BE2C (cell line): ENCODE results near the gene SEC16A.

ENCODE experiments used
- DNase-seq: peaks from one replicate; pipeline ENCODE4 v3.0.0-alpha.2; 2020
- H3K27me3 ChIP-seq: fragments of 250-450 bp; sonication (Bioruptor Pico); 2 replicates; pipeline ENCODE4 v1.5.1; 2020; ENCODE audit warnings: mild to moderate bottlenecking
- H3K36me3 ChIP-seq: fragments of 250-450 bp; sonication (Bioruptor Pico); 2 replicates; pipeline ENCODE4 v1.5.1; 2020; ENCODE audit warnings: mild to moderate bottlenecking
- H3K4me1 ChIP-seq: fragments of 250-450 bp; sonication (Bioruptor Pico); 2 replicates; pipeline ENCODE4 v1.5.1; 2020
- H3K4me3 ChIP-seq: 2 replicates; pipeline ENCODE4 v1.5.1; 2011; ENCODE audit warnings: low read depth, low read length
- H3K9me3 ChIP-seq: fragments of 250-450 bp; sonication (Bioruptor Pico); 2 replicates; pipeline ENCODE4 v1.5.1; 2020
- CTCF ChIP-seq: IDR thresholded peaks from 2 replicates; pipeline ENCODE4 v1.5.1; 2012; ENCODE audit warnings: mild to moderate bottlenecking, low read depth, low read length

Gene SEC16A

GRCh38 chr9:136404801-136405136 is 78.1 kb downstream of the SEC16A start:
- H3K36me3 ChIP-seq: peaks cover 66% of the 10 kb centered on the region

GRCh38 chr9:136403915-136404800 is 78.7 kb downstream of the SEC16A start:
- Histone ChIP-seq H3K9me3 (no peaks in the 10 kb centered on the region), H3K27me3 (no peaks in the 10 kb centered on the region), H3K36me3 (peaks cover 66% of the 10 kb centered on the region), H3K4me1 (peaks cover 5% of the 10 kb centered on the region), H3K4me3 (no peak overlapping the region)
- DNase-seq: no peak
- no peak for TF ChIP-seq CTCF

More at GRCh38 chr9:136404801-136405136, 78.1 kb downstream of the SEC16A start:
- Histone ChIP-seq H3K4me3 (no peak overlapping the region), H3K27me3 (no peaks in the 10 kb centered on the region), H3K4me1 (peaks cover 8% of the 10 kb centered on the region), H3K9me3 (no peaks in the 10 kb centered on the region)
- no peak for DNase-seq
- TF ChIP-seq CTCF: no peak

GRCh38 chr9:136403538-136403914 is 79.3 kb downstream of the SEC16A start:
- no peaks in the 10 kb centered on the region for H3K9me3 ChIP-seq
- TF ChIP-seq CTCF: no peak
- H3K4me3 ChIP-seq: no peak overlapping the region
- no peak for DNase-seq
- peaks cover 5% of the 10 kb centered on the region for H3K4me1 ChIP-seq
- H3K27me3 ChIP-seq: no peaks in the 10 kb centered on the region
- H3K36me3 ChIP-seq: peaks cover 63% of the 10 kb centered on the region

- DNase-seq: no peak
- Histone ChIP-seq H3K36me3 (peaks cover 60% of the 10 kb centered on the region), H3K4me1 (peaks cover 5% of the 10 kb centered on the region), H3K27me3 (no peaks in the 10 kb centered on the region), H3K4me3 (no peak overlapping the region), H3K9me3 (no peaks in the 10 kb centered on the region)
- TF ChIP-seq CTCF: no peak
Observed at GRCh38 chr9:136402067-136402466, 80.8 kb downstream of the SEC16A start.

- no peaks in the 10 kb centered on the region for H3K9me3 ChIP-seq
- H3K4me1 ChIP-seq: peaks cover 5% of the 10 kb centered on the region
- H3K36me3 ChIP-seq: peaks cover 60% of the 10 kb centered on the region
- no peak overlapping the region for H3K4me3 ChIP-seq
- DNase-seq: no peak
- TF ChIP-seq CTCF: no peak
- H3K27me3 ChIP-seq: no peaks in the 10 kb centered on the region
Observed at GRCh38 chr9:136401173-136401922, 81.5 kb downstream of the SEC16A start.
